HG03565 (cell line): ENCODE results near the gene CCNL1.

ENCODE experiments used
- ATAC-seq: cut with Tn5 transposase; IDR thresholded peaks from one replicate; pipeline ENCODE4 v1.9.1; 2021; ENCODE audit warnings: mild to moderate bottlenecking, moderate library complexity; ENCODE audit not compliant: unreplicated experiment

CCNL1 gene

DNA sequence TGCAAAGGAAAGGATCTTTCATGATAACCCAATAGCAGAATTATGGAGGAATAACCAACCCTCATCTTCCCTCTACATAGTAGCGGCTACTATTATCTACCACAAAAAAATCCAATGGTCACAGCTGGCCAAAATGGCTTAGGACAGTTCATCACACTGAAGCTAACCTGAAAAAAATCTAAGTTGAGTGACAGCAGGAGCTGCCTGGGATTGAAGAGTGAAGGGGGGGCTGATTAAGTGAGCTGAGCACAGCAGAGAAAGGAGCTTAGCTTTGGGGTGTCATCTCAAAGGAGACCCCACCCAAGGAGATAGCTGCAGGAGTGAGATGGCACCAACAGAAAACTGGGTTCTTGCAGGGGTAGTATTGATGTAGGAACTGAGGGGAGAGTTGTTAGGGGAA, 33.6 kb downstream of the CCNL1 start:
- ATAC-seq, result no peak

DNA sequence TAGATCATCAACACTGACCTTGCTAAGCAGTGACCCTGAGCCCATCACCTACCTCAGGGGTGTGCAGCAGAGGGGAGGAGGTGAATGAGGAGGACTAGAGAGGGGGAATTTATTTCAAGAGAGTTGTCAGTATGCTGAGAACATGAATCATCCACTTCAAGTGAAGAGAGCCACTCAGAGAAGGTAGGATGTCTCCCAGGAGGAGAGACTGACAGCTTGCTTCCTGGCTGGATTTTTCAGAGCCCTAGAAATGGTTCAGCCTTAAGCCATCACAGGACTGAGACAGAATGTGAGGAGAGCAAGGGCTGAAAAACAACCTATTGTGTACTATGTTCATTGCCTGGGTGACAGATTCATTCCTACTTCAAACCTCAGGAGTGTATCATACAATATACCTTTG, 34.8 kb downstream of the CCNL1 start:
- ATAC-seq, result no peak

DNA sequence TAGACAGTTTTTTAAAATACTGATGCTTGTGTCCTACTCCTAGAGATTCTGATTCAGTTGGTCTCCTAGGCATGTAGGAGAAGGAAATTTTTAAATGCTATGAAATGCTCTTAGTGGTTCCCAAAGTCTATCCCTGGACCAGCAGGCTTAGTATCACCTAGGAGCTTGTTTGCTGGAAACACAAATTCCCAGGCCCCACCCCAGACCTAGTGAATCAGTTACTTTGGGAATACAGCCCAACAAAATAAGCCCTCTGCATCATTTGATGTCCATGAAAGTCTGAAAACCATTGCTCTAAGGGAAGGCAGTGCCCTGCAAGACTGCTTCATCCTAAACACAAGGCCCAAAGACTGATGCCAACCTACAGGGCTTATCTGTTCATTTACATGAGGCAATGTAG, 36.3 kb downstream of the CCNL1 start:
- ATAC-seq, result no peak

DNA sequence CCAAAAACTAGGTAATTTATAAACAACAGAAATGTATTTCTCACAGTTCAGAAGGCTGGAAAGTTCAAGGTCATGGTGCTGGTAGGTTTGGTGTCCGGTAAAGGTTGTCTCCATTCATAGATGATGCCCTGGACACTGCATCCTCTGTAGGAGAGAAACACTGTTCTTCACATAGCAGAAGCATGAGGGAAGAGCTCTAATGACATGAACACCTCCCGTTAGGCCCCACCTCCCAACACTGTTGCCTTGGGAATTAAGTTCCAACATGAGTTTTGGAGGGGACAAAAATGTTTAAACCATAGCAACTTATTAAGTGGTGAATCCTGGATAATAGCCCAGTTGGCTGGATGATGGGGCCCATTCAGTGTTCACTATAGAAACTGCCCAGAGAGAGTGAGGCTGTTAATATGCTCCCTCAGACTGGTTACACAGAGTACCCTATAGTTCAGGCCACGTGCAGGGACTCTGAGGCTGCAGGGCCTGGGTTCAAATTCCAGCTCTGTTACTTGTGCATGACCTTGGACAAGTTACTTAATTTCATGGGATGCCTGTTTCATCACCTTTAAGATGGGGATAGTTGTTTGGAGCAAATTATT, 37.0 kb downstream of the CCNL1 start:
- ATAC-seq, result no peak

DNA sequence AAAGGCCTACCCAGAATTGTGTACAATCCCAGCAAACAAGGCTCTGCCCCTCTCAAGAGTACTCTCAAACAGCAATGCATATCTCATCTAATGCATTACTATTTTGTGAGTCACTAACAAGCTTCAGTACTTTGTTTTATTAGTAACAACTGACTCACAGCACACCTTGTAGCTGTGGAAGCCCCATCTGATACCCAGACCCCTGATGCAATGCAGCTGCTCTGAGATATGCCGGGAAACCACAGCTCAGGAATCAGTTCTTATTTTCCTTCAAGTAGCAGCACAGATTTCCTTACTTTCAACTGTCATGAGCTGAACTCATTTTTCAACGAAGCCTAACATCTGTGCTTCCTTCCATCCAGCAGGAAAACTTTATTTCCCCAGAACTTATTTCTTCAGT, 37.8 kb downstream of the CCNL1 start:
- ATAC-seq, result no peak

DNA sequence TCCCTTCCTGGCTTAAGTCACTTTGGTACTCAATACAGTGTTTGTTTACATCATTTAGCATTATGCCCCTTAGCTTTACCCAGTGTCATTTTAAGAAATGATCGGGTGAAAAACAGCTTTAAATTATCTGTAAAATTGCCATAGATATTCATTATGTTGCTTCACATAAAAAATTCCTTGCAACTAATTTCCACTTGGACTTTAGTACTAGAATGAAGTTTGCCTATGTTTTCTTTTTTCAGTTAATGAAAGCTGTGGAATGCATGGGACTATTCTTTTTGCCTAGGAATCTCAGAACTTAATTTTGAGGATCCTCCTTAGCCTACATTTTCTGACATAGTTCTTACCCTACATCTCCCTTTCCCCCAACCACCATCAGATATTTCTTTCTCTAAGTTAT, 38.4 kb downstream of the CCNL1 start:
- ATAC-seq, result no peak

DNA sequence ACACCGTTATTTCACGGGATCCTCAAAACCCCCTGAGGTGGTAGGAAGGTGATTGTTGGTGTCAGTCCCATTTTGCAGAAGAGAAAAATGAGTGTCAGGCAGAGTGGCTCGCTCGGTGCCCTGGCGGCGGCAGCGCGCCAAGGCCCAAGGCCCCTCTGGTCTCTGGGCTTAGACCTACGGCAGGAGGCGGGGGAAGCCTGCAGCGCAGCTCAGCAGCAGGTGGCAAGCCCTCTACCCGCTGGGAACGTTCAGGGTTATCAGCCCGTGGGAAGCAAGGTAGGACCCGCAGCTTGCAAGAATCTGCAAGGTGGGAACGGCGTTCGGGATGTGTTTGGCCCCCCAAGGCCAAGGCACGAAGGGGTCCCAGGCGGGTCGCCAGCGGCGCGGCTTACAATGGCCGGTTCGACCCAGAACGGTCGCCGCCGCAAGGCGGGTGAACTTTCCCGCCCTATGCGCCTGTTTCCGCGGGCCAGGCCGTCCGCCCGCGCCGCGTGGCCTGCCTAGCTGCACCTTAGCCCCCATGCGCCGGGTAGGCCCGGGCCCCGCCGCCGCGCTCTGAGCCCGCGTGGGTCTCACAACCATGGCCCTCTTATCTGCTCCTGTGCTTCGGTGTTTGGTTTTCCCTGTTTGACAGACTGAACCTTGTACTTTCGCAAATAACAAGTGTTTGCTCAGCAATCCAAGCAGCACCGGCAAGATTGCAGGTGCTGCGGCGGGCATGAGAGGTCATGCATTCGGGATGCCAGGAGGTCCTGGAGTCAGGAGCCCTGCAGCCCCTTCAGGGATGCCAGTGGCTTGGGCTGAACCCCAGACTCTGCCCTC, 39.7 kb downstream of the CCNL1 start:
- ATAC-seq, result no peak

DNA sequence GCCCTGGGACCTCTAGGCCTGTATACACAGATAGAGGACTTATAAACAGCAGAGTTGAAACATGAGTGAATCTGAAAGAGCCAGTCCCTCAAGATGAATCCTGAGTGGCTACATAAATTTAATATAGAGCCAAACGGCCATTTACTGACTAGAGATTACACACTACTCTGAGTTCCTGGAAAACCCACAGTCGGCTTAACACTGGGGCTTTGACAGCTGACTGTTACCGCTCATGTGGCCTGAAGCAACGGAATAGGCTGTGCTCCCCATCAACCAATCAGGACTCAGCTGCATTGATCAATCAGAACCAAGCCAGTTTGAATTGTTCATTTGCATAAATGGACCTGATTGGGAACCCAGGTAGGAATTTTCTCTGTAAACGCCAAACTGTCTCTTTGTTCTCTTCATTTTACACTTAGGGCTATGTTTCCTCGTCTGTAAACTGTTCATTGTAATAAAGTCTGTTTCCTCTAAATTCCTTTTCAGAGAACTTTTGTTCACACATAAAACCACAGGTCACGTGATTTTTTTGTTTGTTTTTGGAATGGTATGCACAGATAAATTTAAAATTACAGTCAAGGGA, 40.5 kb downstream of the CCNL1 start:
- ATAC-seq, result no peak

DNA sequence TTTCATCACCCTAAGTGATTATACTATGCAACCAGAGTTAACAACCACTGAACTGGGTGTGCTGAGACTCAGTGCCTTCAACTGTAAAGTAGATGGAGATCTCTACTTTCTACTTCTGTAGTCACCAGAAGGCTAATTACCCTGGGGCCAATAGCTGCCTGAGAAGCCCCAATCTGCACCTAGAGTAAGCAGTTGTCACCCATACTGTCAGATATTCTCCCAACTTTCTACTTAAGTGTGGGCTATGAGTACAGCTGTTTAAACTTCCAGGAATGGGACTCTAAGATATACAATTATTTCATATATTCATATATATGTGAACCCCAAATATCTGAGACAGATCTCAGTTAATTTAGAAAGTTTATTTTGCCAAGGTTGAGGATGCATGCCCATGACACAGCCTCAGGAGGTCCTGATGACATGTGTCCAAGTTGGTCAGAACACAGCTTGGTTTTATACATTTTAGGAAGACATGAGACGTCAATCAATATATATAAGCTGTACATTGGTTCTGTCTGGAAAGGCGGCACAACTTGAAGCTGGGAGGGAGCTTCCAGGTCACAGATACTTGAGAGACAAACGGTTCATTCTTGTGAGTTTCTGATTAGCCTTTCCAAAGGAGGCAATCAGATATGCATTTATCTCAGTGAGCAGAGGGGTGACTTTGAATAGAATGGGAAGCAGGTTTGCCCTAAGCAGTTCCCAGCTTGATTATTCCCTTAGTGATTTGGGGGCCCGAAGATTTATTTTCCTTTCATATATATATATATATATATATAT, 41.9 kb downstream of the CCNL1 start:
- no peak for ATAC-seq

DNA sequence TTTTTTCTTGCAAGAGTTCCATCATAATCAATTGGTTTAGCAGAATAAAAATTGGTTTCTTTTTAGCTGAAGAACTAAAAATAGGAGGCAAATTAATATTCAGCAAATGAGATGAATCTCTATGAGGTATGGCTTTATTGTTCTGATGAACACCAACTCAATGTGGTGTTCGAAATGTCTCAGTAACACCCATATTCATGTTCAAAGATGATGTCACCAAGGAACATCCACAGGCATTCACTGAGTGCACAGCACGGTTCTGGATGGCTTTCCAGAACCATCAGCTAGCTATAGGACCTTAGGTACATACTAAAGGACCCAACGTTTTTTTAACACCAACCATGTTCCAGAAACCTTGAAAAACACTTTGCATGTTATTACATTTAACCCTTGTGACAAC, 42.7 kb downstream of the CCNL1 start:
- no peak for ATAC-seq

DNA sequence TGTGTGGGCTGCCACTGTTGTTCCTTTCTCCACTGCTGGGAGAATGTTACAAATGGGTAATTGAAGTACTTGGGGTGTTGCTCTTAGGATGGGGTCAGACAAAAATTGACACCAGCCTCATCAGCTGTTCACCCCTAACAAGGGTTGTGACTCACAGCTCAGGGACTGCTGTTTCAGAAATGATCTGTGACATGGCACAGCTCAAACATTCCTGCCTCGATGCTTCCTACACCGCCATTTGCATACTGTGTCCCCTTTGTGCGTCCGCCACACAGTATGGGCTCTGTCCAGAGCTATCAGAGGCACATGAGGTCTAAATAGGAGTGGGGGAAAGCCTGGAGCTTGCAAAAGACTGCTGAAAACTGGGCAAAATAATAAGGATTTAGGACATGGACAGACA, 43.9 kb downstream of the CCNL1 start:
- no peak for ATAC-seq

DNA sequence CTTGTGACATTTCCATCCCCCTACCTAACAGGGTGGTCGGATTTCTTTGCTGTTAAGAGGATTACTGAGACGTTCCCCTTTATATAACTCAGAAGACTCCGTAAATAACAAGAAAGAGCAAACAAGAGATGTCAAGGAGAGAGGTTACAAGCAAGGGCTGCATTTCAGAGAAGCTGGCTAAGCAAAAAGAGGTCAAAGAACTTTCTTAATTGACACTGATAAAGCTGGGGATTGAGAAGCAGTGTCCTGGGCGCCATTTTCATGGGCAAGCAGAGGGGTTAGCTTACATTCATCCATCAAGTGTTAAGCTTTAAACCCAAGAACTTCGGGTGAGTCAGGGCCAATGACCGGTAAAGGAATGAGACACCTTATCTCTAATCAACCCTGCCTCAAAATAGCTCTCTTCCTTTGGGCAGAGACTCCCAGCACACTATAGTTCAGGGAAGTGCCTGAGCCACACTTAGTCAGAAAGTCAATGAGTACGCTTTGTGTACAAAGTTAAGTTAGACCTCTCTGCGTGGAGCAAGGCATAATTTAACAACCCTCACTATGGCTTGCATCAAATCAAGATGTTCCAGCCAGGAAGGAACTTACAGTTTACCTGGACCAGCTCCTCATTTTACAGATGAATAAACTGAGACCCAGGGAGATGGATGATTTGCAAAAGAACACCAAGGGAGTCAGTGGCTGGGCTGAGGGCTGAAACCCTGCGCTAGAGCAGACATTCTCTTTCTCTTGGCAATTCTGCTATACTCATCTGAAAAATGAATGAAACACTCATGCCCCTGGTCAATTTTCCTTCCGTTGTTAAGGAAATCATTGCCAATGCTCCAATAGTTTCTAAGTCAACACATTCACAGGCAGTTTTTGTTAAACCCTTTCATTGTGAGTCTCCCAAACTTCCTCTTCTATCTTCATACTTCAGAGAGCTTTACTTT, 44.6 kb downstream of the CCNL1 start:
- no peak for ATAC-seq

DNA sequence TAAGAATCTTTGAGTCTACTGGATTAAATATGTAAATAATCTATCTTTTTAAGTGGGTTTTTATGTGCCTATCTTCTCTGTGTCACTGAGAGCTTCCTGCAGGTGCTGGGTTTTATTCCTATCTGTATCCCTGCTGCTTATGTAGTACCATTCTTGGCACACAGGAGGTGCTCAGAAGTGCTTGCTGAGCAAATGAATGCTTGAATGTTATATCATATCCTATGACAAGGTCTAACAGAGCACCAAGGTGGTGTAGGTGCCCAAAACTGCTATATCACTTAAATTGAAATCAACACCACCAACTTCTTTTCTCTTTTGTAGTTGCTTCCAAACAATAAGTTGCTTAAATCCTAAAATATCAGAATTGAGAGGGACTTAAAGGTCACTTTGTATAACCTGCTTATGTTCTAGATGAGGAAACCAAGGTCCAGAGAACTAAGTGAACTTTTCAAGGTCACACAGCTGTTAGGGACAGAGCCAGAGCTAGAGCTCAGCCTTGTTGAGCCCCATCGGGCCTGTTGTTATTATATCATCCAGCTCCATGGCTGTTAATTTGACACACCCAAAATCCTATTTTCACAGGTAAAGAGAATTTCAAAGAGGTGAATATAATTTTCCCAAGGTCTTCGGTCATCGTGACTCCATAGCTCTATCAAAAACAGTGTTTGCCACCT, 46.0 kb downstream of the CCNL1 start:
- ATAC-seq, result no peak

DNA sequence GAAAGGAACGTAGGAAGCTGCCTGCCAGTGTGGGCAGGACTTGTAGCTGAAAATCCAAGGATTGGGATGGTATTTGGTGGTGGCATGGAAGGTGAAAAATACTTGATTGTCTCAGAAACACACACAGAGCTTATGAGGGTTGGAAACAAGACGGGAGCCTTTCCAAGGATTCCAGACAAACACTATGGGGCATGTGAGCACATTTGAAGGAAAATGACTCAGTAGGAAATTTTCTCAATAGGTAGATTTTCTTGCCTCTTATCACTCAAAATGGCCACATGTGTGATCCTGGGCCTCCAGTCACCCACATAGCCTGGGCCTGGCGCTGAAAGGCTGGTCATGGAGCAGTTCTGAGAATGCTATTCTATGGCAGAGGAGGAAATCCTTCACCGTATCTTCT, 47.4 kb downstream of the CCNL1 start:
- ATAC-seq, result no peak

DNA sequence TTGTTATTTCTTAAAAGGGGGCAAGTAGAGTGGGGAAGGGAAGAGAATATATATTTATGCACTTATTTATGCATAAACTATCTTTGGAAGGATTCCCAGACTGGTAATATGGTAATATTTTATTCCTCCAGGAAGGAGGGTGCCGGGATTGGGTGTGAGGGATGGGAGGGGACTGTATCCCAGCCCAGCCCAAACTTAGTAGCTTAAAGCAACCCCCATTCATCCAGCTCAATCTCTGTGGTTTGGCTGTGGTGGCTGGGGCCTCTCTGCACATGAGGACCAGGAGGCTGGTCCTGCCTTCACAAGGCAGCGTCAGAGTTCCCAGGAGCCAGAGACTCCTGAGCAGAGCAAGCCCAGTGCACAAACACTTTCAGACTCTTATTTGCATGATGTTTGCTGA, 48.4 kb downstream of the CCNL1 start:
- ATAC-seq, result no peak

DNA sequence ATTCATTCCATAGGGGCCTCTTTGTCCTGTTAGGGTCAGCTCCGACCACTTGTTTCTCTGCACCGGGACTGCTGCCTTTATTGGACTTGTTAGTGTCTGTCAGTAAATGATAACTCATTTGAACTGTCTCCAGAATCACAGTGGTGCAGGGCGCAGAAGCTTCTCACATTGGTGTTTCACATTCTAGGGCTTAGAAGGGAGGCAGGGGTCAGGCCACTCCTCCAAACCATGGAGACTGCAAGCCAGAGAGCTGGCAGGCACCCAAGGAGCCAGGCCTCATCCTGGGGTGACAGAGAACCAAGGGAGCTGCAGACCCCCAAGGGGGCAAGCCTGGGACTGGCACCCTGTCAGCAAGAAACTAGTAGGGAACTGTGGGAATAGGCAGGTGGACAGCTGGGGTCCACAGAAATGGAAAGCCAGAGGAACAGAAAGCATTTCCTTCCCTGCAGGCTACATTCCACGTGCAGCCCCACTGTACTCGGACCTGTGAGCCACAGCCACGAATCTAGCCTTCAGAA, 49.1 kb downstream of the CCNL1 start:
- ATAC-seq, result no peak

DNA sequence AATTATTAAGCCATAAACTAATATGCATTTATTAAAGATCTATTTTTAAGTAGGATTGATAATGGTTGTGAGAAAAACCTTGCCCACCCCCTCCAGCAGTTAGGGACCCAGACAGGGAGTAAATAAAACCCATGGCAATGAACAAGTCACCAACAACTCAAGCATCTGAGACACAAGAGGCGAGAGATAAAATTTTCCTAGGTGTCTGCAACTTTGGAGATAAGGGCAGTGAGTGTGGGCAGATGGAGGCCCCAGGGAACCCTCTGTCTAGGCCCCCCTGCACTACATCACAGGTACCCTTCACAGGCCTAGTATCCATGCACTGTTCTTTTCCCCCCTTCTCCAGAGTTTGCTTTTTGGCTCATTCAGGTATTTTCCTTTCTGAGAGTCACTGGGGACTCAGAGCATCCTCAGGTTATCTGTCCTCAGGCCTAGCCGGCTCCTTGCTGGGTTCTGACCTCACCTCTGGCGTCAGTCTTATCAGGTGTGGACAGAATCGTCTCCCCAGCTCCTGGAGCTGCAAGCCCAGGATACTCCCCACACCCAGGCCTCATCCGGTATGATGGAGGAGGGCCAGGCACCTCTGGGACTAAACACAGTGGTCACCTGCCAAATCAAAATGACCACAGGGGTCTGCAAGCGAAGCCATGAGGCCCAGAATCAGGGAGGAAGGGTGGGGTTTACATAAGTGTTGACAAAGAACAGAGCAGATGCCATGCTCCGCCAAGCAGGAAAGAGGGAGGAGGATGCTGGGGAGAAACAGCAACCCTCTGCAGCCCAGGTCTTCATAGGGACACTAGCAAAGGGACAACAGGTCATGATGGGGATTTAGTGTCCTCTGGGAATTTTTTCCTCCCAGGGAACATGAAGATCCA, 50.4 kb downstream of the CCNL1 start:
- no peak for ATAC-seq

DNA sequence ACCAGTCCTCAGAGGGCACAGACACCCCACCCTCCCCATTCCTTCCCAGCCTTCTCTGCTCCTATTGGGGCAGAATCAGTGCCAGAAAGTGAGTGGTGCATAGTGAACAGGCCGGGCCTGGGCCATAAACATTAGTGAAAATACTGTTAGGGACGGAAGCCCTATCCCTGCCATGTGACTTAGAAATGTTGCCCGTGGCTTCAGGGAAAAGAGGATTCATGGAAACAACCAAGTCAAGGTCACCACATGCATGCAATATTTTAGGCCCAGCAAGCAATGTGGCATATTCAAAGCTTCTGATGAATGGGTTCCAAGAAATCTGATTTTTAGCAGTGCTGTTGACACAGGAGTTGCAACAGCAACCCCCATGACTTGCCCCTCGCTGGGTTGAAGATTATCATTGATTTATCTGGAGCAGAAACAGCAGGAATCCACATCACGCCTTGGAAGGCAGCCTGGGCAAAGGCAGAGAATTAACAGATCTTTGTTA, 52.3 kb downstream of the CCNL1 start:
- no peak for ATAC-seq

DNA sequence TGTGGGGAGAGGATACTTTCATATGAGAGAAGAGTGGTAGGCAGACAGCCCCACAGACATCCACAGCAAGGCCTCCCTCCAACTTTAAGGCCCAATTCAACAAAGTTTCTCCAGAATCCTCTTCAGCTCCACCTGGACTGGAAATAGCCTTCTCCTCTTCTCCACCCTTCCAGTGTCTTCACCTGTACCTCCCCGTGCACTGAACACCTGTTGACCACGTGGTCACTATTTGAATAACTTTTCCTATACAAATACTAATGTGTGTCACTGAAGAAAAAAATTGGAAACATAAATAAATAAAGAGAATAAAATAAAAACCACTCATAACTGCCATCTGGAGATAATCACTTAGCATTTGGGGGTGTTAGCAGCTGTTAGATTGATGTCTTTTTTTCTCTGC, 52.9 kb downstream of the CCNL1 start:
- ATAC-seq, result no peak
